Epithelial cell of esophagus (primary cell): ENCODE data around the gene AMPD3.

Experiments
- DNase-seq: peaks from one replicate; pipeline ENCODE4 v3.0.0; 2010; ENCODE audit warnings: low read depth
- H3K4me3 ChIP-seq: 2 replicates; pipeline ENCODE4 v1.5.1; 2011; ENCODE audit warnings: mild to moderate bottlenecking, low read length, control low read depth
- CTCF ChIP-seq: IDR thresholded peaks from 2 replicates; pipeline ENCODE4 v1.5.1; 2011; ENCODE audit warnings: low read depth, mild to moderate bottlenecking, low read length, control low read depth, inconsistent platforms; ENCODE audit not compliant: insufficient read depth; ENCODE audit errors: missing control alignments

Gene AMPD3

GRCh38 chr11:10454878-10455631 is at the start of gene AMPD3:
TSS of gene AMPD3 (plus strand) at chr11:10455264. CDS start at chr11:10461520, 6,256 bp downstream.
- peak within 1 kb of the TSS; percentile 45 for H3K4me3 ChIP-seq
- peak; percentile 96 for DNase-seq
- TF ChIP-seq CTCF = no peak

GRCh38 chr11:10405865-10406592 is 49.0 kb upstream of the AMPD3 start:
- DNase-seq = peak; percentile 91
- TF ChIP-seq CTCF = peak; percentile 77
- H3K4me3 ChIP-seq = no peak overlapping the region

- H3K4me3 ChIP-seq = no peak overlapping the region
- TF ChIP-seq CTCF = no peak
- peak; percentile 97 for DNase-seq
Observed at GRCh38 chr11:10407055-10407454, 48.0 kb upstream of the AMPD3 start.

- peak; percentile 35 for DNase-seq
- TF ChIP-seq CTCF = no peak
- H3K4me3 ChIP-seq = no peak overlapping the region
Observed at GRCh38 chr11:10407749-10408685, 47.0 kb upstream of the AMPD3 start.

GRCh38 chr11:10409207-10409661 is 45.8 kb upstream of the AMPD3 start:
- no peak for TF ChIP-seq CTCF
- no peak overlapping the region for H3K4me3 ChIP-seq
- DNase-seq = no peak

- TF ChIP-seq CTCF = no peak
- no peak overlapping the region for H3K4me3 ChIP-seq
- no peak for DNase-seq
Observed at GRCh38 chr11:10410106-10410843, 44.8 kb upstream of the AMPD3 start.
